Stimulated activated CD8-positive, alpha-beta memory T cell treated with anti-CD3 and anti-CD28 coated beads, Interleukin-7, amount 100 ng/mL, for 48 hours (primary cell): ENCODE measurements around the gene SLC26A8.
"Not testable (repeated sequence)": the region's sequence is repeated elsewhere in the genome, so short reads cannot be mapped to it uniquely, and the experiment has no call there.

Source experiments
- DNase-seq, 2 donors: peaks; one replicate each; pipeline ENCODE4 v3.0.0-alpha.2; 2020; ENCODE audit warnings: low read depth in 1 of 2; ENCODE audit errors: extremely low read depth in 1 of 2

Gene SLC26A8

DNA sequence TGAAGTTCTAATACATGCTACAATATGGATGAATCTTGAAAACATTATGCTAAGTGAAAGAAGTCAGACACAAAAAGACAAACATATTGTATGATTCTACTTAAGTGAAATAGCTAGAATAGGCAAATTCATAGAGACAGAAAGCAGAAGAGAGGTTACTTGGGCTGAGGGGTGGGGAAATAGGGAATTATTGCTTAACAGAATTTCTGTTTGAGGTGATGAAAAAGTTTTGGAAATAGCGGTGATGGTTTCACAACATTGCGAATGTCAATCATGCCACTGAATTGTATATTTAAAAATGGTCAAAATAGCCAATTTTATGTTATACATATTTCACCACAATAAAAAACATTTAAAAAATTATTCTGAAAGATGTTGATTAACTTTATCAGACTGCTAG lies 6.1 kb downstream of the SLC26A8 start:
- DNase-seq: no peak

DNA sequence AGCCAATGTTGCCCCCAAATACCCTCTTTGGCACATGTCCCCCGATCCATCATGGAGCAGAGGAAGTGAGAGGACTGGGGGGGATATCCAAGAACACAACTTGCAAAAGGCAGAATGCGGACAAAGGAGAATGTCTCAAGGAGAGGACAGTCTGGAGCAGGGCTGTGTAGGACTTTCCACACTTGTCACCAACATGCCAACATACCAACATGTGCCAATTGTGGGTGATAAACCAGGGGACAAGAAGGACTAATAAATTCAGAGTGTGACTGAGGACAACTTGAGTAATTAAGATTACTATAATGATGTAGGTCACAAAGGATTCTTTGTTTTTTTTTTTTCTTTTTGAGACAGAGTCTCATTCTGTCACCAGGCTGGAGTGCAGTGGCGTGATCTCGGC lies 8.8 kb downstream of the SLC26A8 start:
- DNase-seq: no peak

DNA sequence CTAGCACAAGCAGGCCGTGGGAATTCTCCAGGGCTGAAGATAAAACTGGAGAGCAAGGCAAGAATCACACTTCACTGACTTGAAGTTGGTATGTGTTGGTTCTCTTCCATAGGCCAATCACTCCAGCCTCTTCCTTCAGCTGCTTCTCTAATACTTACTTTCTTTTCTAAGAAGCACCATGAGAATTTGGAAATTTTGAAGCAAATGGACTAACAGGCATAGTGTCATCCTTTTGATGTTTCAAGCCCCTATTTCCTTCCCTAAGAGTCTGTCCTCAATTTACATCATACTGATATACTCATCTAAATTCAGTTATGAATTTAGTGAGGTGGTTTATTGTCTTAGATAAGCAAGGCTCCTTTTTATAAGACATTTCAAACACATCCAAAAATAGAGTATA lies 24.0 kb downstream of the SLC26A8 start:
- DNase-seq: no peak

DNA sequence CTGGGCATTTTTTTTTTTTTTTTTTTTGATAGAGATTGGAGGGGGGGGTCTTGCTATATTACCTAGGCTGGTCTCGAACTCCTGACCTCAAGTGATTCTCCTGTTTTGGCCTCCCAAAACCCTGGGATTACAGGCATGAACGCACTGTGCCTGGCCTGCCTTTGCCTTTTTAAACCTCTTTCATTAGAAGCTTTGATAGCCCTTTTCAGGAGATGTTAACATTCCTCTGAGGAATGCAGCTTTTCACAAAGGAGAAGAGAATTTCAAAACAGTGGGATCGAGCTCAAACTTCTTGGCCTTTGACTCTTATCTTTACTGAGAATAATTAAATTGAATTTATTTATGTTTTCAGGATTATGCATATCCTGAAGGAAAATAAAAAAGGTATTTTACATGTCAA lies 31.3 kb downstream of the SLC26A8 start:
- no peak for DNase-seq

DNA sequence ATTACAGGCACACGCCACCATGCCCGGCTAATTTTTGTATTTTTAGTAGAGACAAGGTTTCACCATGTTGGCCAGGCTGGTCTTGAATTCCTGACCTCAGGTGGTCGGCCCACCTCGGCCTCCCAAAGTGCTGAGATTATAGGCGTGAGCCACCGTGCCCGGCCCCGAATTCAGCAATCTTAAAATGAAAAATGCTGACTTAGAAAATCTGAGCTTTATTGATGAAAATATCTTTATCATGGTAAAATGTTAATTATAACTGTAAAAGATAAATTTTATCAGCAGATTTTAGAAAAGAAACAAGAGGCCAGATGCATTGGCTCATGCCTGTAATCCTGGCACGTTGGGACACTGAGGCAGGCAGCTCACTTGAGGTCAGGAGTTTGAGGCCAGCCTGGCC lies 36.4 kb downstream of the SLC26A8 start:
- DNase-seq: not testable (repeated sequence)

DNA sequence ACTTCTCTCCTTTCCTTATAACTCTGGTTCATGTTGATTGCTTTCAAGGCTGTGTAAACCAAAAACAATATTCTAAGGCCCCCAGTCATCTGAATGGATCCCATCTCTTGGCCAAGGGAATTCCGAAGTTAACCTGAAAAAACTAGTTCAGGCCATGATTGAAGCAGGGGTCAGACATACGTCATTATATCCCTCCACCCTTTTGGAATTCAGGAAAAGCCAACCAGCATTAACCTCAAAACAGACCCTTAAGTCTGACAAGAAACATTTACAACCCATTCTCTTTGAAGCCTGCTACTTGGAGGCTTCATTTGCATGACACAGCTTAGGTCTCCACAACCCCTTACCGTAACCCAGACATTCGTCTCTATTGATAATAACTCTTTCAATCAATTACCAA lies 39.7 kb downstream of the SLC26A8 start:
- no peak for DNase-seq

DNA sequence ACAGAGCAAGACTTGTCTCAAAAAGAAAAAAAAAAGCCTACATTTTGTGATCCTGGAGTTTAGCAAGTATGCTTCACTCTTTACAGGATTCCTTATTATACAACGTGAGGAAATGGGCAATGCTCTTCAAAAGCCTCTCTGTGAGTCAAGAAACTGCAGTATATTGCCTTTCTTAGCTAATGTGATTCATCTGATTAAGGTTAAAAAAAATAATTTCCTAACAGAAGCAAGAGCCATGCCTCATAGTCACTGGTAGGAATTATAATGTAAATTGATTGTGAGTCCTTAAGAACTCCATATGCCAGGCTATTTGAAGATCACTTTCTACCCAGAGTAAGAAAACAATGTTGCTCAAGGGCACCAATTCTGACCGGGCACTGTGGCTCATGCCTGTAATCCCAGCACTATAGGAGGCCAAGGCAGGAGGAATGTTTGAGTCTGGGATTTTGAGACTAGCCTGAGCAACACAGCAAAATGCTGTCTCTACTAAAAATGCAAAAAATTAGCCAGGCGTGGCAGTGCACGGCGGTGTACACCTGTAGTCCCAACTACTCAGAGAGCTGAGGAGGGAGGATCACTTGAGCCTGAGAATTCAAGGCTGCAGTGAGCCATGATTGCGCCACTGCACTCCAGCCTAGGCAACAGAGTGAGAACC lies 43.3 kb downstream of the SLC26A8 start:
- no peak for DNase-seq

DNA sequence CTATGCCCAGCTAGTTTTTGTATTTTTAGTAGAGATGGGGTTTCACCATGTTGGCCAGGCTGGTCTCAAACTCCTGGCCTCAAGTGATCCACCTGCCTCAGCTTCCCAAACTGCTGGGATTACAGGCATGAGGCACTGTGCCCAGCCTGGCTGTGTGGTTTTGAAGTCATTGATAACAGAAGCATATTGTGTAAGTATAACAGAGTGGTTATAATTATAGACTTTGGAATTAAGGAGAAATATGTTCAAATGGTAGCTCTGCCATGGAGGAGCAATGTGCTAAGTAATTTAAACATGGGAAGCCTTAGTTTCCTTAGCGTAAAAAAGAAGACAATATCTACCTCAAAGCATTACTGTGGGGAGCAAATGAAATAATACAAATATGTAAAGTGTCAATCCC lies 44.3 kb downstream of the SLC26A8 start:
- DNase-seq: not testable (repeated sequence)

DNA sequence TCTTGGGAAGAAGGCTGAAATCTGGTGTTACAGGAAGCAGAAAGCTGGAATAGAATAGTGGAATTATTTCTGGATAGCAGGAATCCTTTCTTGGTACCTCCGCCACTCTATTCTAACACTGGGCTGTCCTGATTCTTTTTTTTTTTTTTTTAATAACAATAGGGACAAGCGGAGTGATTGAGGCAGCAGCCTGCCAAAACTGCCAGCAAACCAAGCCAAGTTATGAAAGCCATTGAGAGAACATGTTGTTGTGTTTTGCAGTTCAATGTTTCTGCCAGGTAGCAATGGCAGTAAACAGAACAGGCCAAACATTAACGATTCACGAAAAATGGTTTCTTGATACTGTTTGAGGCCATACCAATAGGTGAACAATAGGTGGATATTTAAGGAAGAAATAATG lies 47.1 kb downstream of the SLC26A8 start:
- no peak for DNase-seq

DNA sequence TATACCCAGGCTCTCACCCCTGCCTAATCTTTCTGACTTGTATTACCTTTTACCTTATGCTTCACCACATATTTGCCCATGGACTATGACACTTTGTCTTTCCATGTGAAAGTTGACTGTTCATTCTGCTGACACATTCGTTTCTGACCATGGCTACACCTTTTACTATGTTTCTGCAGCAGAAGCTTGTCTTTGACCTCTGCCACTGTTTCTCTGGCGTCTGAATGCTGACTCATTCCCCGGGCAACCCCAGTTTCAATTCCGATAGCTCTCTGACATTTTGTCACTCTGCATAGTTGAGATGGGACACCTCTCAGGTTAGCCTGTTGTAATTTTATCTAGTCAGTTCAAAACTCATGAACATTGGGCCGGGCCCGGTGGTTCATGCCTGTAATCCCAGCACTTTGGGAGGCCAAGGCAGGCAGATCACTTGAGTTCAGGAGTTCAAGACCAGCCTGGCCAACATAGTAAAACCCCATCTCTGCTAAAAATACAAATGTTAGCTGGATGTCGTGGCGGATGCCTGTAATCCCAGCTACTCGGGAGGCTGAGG lies 50.7 kb downstream of the SLC26A8 start:
- DNase-seq: peak; percentile 7 to 20

DNA sequence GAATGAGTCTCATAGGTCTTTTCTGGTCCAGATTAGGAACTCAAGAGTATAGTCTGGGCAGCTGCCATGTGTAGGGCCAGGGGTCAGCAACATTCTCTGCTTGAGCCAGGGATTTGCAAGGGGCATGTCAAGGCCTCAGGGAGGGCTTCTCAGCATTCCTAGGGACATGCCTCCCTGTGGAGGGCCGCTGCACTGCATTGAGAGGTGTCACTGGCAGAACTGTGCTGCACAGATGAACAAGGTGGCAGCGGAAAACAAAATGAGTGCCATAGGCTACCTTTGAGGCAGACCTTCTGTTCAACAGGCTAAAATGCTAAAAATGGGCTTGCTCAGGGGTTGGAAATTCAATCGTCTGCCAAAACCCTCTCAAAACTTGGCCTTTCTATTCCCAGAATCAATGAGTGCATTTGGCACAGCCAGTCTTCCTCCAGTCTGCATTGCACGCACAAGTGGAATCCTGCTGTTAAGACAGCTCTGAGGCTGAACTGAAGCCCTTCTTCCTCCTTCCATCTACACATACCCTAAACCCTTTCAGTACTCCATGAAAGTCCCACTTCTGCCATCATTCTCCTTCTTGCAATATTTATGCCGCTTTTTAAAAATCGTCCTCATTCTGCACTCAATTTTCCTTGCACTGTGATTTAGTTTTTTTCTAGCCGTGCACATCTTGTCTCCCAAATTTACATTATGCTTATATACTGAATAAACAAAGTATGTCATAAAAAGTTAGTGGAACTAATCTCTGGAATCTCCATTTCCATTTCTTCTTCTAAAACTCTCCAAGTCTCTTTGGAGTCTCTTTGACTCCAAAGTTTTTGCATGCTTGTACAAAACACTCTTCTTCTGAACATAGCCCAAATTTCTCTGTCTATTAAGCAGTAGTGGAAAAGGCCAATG lies 51.7 kb downstream of the SLC26A8 start:
- no peak for DNase-seq

DNA sequence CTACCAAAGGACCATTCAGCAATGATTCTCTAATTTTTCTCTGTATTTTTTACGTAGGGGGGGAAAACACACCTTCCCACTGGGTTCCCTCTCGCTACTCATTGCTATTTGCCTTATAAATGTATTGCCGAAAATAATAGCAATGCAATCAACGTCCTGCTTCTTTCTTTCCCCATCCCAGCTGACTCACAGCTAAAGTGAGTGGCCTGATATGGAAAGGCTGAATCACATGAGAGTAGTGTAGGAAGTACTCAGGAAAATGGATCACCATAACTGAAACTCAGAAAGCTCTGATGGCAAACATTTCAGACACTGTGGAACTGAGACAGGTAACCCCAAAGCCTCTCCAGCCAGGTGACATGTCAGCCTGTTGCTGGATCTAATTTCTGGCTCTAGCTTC lies 54.3 kb downstream of the SLC26A8 start:
- DNase-seq: no peak

DNA sequence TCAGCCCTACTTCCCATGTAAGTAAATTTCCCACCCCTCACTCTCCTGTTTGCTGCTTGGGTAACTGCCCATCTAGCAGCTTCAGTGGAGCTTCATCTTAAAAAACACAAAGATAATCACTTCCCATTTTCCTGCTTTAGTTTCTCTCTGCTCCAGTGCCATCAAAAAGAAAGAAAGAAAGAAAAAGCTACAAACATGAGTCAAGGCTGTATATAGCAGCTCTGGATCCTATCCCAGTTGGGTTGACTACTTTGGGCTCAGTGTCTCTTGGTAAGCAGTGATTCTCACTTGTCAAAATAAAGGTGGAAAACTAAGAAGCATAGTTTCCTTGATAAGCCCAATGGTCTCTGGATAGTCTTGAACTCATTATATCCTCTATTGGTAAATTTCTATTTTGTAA lies 54.8 kb downstream of the SLC26A8 start:
- no peak for DNase-seq

DNA sequence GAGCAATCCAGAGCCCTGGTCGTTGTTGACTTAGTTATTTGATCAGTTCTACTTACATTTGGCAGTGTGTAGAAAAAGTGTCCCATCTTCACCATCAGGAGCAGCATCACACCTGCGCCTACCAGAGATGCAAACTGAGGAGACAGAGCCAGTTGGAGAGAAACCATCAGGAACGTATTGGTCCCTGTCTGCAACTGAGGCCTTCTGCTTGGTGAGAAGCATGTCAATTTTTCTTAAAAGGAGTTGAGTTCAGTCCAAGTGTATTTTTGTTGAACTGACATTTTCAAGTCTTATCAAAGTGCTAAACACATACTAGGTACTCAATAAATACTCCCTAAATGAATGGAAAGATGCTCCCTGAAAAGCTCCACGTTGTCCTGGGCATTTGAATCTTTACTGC lies 55.6 kb downstream of the SLC26A8 start:
- no peak for DNase-seq

DNA sequence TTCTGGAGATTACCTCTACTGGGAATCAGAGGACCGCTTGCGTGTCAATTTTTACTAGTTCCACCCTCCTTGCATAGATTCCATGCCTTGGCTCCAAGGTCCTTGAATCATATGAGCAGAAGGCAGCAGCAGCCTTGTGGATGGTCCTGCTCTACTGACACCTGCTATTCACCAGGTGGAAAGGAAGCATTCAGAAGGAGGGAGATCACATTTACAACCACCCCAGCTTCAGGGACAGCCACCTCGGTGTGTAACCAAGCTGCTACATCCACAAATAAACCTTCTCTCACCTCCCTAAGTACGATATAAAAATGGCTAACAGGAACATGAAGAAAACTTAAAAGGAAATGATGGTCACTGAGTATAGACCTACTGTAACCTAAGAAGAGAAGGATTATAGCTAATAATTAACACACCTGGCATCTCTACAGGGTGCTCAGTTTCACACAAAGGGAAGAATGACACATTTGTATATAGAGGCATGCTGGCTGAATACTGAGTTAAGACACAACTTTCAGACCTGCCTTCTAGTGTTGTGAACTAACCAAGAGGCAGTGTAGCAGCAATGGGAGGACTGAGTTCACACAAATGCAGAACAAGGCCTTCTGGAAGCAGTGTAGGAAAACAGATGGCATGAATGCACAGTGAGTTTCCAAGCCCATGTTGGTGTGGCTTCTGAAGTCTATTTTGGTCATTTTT lies 57.2 kb downstream of the SLC26A8 start:
- no peak for DNase-seq

DNA sequence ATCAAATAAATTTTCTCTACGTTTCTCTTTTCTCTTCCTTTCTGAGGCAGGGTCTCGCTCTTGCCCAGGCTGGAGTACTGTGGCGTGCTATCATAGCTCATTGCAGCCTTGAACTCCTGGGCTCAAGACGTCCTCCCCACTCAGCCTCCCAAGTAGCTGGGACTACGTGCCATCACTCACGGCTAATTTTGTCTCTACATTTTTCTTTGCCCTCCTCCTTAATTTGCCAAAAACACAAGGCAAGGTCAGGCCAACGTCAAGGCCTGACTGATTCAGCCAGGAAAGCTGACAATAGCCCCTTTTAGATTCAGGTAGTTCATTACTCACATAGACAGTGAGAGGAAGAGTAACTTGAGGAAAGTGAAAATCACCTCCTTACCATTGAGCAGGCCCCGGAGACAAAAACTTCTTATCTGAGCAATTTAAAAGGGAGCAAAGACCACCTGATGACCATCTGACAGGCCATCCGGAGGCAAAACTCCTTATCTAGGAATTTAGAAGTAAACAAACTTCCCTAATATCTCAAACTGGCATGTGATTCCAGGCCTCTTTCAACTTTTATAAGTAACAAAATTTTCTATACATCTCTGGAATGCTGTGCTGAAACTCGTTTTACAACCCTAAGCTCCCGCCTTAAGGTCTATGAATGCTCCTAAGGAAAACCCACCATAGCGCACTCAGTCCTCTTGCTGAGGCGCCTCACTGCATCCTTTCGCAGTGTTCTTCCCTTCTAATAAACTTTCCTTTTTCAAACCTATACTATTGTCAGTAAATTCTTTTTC lies 61.5 kb downstream of the SLC26A8 start:
- no peak for DNase-seq

DNA sequence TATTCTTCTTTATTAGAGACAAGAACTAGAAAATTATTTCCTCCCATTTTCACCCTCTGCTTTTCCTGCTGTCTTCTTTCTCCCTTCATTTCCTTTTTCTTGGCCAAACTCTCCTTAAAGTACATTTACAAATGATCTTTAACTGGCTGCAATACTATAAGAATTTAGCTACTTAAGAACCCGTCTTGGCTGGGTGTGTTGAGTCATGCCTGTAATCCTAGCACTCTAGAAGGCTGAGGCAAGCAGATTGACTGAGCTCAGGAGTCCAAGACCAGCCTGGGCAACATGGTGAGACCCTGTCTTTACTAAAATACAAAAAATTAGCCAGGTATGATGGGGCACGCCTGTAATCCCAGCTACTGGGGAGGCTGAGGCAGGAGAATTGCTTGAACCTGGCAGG lies 64.3 kb downstream of the SLC26A8 start:
- DNase-seq: no peak

DNA sequence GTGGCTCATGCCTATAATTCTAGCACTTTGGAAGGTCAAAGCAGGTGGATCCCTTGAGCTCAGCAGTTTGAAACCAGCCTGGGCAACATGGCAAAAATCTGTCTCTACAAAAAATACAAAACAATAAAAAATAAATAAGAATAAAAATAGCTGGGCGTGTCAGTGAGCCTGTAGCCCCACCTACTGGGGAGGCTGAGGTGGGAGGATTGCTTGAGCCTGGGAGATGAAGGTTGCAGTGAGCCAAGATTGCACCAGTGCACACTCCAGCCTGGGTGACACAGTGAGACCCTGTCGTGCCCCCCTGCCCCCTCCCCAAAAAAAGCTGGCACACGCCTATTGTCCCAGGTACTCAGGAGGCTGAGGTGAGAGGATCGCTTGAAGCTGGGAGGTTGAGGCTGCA lies 68.5 kb downstream of the SLC26A8 start:
- no peak for DNase-seq

DNA sequence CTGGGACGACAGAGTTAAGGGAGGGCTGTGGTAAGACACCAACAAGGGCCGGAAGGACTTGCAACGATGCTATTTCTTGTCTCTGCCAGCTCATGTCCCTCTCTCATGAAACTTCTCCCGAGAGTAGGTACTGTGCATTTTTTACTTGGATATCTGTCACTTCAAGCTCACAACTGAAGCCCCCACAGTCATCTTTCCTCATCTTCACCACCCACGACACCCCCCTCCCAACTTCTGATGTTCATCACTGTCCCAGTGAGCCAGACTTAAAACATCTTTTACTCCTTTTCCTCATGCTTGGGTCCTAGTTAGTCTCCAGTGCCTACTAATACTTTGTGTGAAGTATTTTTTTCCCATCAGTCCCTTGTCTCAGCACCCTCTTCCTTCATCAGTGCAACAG lies 68.9 kb downstream of the SLC26A8 start:
- DNase-seq: no peak

DNA sequence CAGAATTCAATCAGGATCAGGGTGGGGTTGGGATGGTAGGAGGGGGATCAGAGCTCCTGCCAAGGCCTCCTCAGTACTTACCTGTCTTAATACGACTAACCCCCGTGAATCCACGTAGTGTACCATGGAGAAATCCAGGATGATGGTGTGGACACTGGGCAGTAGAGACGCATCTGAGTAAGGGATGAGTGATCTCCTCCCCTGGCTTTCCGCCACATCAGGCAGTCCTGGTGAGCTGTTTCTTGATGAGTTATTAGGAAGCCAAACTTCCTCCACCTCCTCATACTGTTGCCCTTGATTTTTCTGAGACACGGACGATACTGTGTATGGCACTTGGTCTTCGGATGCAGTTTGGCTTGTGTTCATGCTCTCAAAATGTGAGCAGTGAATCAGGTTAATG lies 69.4 kb downstream of the SLC26A8 start:
- no peak for DNase-seq

DNA sequence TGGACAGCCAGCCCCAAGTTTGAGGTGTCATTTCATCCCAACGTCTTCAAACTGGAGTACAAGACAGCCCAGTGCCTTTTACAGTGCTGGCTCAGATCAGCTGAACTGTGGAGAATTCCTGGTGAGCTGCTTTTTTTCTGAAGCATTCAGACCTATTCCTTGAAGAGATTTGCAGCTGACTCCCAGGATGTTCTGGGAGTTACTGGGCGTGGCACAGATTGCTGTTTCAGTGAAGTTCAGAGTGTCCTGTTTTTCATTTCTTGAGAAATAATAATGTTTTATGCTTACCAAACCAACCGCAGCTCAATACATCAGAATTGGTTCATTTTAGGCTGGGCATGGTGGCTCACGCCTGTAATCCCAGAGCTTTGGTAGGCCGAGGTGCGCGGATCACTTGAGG lies 70.1 kb downstream of the SLC26A8 start:
- no peak for DNase-seq
